ENCODE measurements around the gene FAM111A.

The FAM111A gene

DNA sequence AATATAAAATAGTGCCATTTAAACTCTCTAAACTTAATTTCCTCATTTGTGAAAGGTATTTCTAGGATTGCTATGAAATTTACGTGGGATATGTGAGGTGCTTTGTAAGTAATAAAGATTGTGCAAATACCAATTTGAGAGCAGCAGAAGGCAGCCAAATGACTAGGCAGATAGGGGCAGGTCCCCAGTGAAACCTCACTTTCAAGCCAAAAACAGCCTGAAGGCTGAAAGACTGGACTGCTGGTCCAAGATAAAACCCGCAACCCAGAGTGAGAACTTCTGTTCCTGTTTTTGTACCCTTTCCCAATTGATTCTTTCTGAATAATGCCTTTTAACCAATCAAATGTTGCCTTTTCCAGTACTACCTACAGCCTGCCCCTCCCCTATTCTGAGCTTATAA, 36.5 kb downstream of the FAM111A start:
- DNase-seq (ENCODE audit: low read depth, low spot score): no peak

DNA sequence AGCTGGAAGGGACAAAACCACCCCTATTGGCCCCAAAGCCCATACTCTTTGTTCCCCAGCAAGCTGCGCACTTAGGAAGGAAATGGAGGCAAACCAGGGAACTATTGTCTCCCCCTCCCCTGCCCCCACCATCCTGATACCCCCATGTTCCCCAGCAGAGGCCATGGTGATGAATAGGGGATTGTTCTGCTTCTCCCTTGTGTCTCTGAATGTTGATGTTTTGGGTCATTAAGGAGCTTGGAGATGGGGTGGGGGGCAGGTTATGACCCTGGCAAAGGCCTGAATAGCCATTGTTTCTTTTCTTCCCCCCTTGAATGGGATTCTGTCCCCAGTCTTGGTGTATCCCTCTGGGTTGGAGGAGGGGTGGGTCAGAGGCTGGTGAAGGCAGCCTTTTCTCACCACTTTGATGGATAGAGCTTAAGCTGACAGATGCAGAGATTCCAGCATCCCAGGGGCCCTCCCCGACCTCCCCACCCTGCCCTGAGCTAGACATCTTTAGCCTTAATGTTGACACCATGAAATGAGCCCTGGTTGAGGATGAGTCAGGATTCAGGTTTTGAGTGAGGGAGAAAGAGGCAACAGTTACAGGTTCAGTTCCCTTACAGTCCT, 37.6 kb downstream of the FAM111A start:
- DNase-seq (ENCODE audit: low read depth, low spot score): no peak

DNA sequence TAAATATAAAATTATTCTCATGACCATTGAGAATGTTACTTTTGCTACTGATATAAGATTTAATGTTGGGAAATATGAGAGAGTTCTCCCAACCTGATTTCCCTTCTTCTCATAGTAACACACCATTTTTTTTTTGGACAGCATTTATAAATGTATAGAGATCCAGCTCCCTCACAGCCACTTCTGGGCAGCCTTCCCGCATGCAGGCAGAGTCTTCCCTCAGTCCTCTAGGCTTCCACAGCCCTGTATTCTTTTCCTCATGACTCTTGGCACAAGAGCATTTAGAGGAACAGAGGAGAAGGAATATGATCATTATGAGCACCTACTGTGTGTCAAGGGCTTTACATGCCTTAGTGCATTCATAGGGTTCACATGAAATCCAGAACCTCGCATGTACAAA, 38.3 kb downstream of the FAM111A start:
- no peak for DNase-seq (ENCODE audit: low read depth, low spot score)

DNA sequence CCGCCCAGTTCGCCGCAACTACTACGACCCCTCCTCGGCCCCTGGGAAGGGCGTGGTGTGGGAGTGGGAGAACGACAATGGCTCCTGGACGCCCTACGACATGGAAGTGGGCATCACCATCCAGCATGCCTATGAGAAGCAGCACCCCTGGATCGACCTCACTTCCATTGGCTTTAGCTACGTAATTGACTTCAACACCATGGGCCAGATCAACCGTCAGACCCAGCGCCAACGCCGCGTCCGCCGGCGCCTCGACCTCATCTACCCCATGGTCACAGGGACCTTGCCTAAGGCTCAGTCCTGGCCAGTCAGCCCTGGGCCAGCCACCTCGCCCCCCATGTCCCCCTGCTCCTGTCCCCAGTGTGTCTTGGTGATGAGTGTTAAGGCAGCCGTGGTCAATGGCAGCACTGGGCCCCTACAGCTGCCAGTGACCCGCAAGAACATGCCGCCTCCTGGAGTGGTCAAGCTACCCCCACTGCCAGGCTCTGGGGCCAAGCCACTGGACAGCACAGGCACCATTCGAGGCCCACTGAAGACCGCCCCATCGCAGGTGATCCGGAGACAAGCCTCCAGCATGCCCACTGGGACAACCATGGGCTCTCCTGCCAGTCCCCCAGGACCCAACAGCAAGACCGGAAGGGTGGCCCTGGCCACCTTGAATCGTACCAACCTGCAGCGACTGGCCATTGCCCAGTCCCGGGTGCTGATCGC, 39.2 kb downstream of the FAM111A start:
- DNase-seq (ENCODE audit: low read depth, low spot score): no peak

DNA sequence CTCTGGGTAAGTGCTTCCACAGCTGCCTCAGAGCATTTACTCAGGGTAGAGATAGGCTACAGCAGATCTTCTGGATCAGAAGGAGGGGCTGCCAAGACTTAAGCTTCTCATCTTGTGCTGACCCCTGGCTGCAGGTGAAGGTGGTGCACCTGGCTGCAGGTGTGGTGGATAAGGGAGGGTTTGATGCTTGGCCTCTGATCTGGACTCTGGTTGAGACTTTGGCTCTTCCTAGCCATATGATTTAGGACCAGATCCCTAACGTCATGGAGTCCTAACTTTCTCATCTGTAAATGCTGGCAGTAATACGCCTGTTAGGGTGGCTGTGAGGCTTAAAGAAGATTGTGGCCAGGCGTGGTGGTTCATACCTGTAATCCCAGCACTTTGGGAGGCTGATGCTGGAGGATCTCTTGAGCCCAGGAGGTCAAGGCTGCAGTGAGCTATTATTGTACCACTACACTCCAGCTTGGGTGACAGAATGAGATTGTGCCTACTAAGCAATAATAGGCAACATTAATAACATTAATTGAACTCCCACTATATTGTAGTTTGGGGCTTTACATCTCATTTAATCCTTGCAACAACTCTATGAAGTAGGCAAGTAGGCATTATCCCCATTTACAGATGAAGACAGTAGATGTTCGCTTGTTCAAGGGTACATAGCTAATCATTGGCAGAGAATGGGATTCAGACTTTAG, 39.9 kb downstream of the FAM111A start:
- no peak for DNase-seq (ENCODE audit: low read depth, low spot score)

DNA sequence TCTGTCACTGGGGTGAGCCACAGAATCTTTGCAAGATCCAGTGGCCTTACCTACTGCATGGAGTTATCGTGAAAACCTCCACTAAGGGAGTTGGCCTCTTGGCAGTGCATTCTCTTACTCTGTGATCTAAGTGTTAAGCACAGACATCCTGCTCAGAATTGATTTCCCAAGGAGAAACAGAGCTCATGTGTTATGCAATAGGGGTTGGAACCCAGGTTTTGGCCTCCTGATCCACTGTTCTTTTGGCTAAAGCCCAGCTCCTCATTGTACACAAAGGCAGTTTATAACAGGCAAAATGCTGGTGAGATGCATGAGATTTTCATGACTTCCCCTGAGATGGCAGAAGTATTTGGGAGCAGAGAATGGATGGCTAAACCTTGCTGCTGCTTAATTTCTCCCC, 41.1 kb downstream of the FAM111A start:
- no peak for DNase-seq (ENCODE audit: low read depth, low spot score)

DNA sequence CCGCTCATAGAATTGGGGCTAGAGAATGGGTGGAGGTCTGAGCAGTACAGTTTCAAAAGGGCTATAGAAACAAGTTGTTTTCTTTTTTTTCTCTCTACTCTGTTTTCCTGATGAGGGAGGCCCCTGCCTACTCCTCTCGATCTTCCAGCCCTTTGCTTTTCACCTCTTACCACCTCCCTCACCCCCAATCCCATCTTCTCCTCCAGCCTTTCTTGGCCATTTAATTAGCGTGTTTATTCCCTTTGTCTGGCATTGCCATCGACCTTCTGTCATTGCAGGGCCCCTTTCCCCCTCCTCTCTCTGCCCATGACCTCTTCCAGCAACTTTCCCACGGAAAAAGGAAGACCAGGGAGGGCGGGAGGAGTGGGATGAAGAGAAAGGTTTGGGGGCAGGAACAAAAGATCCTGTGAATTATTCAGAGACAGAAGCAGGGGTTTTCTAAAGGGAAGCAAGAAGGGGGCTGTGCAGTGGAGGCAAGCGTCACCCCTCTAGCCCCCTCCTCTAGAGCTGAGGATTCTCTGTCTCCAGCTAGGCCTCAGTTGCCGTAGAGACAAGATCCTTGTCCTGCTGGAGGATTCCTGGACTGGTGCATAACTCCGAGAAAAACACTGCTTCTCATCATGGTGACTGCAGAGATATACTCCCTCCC, 42.2 kb downstream of the FAM111A start:
- DNase-seq (ENCODE audit: low read depth, low spot score): no peak

DNA sequence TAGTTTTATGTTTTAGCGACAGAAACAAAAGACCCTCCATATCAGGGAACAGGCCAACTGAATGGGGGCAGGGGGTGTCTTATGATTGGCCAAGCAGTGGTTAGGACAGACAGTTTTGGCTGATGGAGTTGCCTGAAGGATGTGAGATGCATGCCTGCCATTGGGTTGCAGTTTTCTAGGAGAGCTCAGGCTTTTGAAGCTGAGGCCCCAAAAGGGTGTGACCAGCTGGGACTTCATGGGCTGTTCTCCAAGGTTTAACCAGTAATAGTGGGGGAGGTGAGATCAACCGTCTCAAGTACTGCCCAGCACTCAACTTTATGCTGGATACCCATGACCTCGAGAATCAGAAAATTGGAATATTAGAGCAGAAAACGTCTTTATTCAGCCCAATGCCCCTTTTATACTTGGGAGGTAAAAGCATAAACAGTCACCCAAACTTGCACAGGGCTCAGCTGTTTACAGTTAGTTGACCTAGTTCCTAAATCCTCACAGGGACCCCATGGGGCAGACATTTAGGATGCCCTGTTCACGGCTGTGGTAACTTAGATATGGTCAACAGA, 42.8 kb downstream of the FAM111A start:
- no peak for DNase-seq (ENCODE audit: low read depth, low spot score)

DNA sequence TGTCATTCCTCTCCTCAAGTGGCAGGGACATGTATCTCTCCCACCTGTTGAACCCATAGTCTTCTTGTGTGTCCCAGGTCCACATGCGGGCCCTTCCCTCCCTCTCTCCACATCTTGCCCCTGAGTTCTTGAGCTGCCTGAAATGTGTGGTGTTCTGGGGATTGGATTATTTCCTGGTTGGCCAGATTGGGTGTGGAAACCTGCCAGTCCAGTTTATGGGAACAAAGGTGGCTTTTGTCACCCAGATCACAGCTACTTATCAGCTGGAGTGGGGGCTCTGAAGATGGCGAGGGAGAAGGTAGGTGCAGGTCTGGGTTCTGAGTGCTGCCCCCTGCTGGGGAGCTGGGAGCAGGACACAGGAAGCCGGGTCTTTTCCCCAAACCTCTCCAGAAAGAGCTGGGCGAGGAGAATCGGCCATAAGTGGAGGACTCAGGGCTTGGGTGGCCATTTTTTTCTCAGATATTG, 43.5 kb downstream of the FAM111A start:
- DNase-seq (ENCODE audit: low read depth, low spot score): no peak

DNA sequence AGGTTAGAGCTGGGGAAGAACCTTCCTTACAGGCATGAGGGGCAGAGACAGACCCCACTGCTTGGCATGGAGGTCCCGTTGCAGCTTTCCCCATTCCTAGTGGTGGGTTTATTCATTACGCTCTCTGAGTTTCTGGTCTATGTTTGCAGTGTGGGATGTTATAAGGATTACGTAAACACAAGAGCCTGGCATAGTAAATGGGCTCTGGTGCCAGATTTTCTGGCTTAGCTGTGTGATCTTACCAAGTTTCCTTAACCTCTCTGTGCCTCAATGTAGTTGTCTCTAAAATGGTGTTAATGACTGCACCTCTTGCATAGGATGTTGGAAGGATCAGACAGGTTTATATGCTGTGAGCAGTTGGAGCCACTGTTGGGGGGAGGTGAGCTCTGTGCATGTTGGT, 44.4 kb downstream of the FAM111A start:
- no peak for DNase-seq (ENCODE audit: low read depth, low spot score)

DNA sequence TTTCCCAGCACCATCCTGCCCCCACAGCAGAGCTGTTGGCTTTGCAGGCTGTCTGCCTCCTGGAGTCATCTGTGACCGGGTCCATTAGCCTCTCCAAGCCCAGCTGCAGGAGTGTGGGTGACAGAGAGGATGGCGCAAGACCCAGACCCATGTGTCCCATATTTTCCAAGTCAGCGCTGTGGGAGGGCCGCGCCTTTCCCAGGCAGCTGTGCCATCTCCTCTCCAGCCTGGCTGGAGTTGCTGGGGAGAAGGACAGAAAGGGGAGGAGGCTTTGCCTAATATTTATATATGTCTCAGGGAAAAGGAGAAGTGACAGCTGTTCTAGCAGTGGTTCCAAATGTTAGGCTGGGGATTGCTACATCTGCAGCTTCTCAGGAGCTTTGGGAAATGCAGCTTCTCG, 44.9 kb downstream of the FAM111A start:
- DNase-seq (ENCODE audit: low read depth, low spot score): no peak

DNA sequence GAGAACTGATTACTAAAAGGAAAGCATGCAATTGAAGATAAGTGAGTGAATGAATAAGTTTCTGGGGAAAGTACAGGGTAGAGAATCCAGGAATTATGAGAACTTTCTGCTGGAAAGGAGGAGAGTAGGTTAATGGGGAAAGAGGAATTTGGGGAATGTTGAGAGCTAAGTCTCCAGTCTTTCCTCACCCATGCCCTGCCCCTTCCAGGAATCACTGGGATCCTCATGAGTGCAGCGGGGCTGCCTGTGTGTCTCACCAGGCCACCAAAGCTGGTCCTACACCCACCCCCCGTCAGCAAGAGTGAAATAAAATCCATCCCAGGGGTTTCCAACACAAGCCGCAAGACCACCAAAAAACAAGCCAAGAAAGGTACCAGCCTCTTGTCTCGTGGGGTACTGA, 46.3 kb downstream of the FAM111A start:
- no peak for DNase-seq (ENCODE audit: low read depth, low spot score)

DNA sequence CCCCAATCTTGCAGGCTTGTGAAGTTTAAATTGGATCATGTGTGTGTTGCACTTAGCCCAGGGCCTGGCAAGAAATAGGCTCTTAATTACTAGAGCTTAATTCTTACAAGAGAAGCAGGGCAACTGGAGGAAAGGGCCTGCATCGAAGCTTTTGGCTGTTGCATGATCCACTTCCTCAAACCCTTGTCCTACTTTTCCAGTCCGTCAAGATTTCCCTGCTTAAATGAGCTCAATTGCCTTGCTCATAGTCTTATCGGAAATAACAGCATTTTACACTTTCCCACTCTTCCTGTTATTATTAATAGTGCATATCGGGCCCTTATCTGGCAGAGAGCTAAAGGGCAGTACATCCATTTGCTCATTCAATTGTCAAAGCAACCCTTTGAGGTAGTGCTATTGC, 47.3 kb downstream of the FAM111A start:
- no peak for DNase-seq (ENCODE audit: low read depth, low spot score)

DNA sequence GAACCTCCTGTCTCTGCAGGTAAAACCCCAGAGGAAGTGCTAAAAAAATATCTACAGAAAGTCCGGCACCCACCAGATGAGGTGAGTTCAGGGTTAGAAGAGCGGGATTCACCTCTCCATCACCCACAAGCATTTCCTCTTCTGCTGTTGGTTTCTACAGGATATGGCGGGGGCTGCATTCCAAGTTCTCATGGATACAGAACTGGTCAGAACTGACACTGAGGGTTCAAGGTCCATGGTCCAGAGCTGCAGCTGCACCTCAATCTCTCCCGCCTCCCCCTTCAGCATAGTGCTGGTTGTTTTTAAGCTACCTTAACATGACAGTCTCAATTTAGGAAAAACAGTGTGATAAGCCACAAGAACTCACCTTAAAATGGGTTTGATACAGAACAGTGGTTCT, 48.4 kb downstream of the FAM111A start:
- DNase-seq (ENCODE audit: low read depth, low spot score): no peak

DNA sequence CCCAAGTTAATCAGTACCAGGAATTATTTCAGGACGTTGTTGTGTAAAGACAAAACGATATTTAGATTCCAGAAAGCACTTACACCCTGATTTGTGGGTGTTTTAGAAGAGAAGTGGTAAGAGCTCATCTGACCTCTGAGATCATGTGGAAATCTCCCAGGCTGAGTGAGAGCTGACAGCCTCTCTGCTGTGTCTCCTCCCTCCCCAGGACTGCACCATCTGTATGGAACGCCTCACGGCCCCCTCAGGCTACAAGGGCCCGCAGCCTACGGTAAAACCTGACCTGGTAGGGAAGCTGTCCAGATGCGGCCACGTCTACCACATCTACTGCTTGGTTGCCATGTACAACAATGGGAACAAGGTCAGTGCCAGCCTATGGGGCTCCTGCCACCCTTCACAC, 49.2 kb downstream of the FAM111A start:
- no peak for DNase-seq (ENCODE audit: low read depth, low spot score)

DNA sequence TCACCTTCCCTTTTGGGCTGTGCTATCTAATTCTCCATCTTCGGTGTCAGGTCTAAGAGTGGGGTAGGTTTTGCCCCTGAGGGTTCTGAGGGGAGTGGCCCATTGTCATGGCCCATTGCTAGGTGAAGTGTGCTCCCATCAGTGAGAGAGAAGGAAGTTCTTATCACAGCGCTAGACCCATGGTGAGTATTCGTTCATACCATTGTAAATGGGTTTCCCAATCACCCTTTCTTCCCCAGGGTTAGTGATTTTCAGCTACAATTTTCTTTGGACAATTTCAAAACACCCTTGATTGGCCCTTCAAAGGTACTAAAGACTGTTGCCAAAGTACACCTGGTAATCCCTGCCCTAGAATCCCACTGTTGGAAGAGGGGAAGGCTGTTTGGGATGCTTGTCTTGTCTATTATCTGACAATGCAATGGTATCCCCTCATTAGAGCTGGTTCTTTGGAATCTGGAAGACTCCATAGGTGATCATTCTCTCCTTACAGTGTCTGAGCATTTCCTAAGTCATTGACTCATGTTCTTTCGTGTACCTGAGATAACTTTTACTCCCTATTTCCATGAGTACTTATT, 49.9 kb downstream of the FAM111A start:
- DNase-seq (ENCODE audit: low read depth, low spot score): no peak

DNA sequence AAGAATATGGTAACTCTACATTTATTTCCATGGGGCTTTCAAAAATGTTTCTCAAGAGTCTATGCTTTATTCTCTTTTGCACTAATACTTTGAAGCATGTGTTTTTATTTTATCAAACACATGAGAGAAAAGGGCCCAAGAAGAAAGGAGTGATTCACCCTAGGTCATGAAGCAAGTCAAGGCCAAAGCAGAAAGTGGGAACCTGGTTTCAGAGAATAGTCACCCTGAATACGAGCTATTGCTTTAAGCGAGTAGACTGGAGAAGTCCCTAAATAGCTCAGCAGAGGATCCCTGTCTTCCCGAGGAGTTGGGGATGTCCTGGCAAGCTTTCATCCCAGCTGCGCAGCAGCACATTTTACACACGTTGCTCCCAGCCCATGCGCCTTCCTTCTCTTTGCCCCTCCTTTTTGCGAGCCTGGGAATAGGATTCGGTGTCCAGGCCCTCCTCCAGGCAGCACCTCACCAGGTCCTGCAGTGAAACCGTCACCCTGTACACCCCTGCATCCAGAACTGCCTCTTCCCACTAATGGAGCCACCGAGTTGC, 51.0 kb downstream of the FAM111A start:
- DNase-seq (ENCODE audit: low read depth, low spot score): no peak

DNA sequence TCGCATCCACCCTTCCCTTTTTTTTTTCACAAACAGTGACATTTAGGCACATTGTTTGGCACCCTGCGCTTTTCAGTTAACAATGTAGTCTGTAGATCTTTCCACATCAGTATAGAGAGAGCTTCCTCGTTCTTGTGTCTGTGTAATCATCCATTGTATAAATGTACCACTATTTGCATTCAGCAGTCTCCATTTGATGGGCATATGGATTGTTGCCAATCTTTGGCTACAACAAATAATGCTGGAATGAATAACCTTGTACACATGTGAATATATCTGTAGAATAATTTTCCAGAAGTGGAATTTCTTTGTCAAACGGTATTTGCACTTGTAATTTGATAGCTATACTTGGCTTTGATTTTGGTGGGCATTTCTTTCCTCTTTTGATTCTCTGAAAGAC, 52.9 kb downstream of the FAM111A start:
- no peak for DNase-seq (ENCODE audit: low read depth, low spot score)

DNA sequence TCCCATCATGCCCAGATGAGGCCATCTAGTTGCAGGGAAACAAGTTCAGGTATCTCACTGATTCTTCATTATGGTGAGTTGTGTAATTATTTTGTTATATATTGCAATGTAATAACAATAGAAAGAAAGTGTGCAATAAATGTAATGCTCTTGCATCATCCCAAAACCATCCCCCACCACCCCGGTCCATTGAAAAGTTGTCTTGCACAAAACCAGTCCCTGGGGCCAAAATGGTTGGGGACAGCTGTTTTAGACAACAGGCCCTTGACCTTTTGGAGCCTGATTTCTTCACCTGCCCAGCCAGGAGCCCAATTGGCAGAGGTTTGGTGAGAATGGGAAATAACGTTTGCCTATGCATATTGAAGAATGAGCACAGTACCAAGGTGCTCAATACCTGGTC, 54.1 kb downstream of the FAM111A start:
- DNase-seq (ENCODE audit: low read depth, low spot score): no peak

DNA sequence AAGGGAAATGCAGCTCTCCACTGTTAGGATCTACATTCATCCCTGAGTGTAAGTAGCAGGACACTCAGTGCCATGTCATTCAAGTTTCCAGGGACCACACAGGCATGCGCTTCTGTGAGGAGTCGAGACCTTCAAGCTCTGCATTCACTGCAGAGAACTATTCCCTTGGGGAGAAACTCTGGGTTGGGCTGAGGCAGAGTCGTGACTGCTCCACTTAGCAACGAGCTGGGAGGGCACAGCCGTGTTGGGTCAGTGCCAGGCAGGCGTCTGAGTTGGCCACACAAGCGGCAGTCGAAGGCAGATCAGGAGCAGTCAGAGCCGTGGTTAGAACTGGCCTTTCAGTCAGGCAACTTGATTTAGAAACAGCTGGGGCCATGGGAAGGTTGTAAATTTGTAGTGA, 55.3 kb downstream of the FAM111A start:
- no peak for DNase-seq (ENCODE audit: low read depth, low spot score)

DNA sequence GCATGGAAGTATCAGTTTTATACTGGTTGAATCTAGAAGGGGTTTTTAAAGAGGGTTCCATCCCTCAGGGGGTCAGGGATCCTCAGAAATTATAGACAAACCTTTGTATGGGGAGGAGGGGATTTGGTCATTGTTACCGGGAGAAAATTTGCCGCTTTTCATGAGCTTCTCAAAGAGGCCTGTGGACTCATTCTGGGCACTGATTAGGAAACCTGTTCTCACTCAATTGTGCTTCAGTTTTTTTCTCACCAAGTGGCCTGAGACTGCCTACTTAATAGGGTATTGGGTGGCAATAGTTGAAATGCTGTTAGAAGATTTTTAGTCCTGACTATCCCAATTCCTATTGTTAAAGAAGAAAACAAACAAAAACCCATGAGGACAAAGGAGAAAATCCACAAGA, 56.1 kb downstream of the FAM111A start:
- no peak for DNase-seq (ENCODE audit: low read depth, low spot score)
